Fibroblast of the aortic adventitia (primary cell): ENCODE data around the gene RAB17. TPM values are rescaled to one million over a fixed set of nuclear protein-coding genes. Genes with fewer than 3 reads are reported as not detected.

Experiments used
- DNase-seq: peaks from one replicate; pipeline ENCODE4 v3.0.0-alpha.2; 2010; ENCODE audit warnings: low read depth
- H3K4me3 ChIP-seq: 2 replicates; pipeline ENCODE4 v1.5.1; 2011; ENCODE audit warnings: low read depth, mild to moderate bottlenecking, control low read depth, low read length, moderate library complexity
- total RNA-seq: library from RNA; depleted of rRNA; stranded (reverse); fragments of >200 nt; gene quantifications from 2 replicates; pipeline ENCODE4 v1.2.3, GENCODE V29; 2012; ENCODE audit warnings: low replicate concordance
- TF ChIP-seq, protein P1 (sequence below): IDR thresholded peaks from 2 replicates; pipeline ENCODE4 v1.5.1; 2011; ENCODE audit warnings: mild to moderate bottlenecking, low read length, control low read depth, inconsistent platforms; ENCODE audit not compliant: insufficient read depth

RAB17 gene
- total RNA-seq, 1 donor = 0.54 TPM

DNA sequence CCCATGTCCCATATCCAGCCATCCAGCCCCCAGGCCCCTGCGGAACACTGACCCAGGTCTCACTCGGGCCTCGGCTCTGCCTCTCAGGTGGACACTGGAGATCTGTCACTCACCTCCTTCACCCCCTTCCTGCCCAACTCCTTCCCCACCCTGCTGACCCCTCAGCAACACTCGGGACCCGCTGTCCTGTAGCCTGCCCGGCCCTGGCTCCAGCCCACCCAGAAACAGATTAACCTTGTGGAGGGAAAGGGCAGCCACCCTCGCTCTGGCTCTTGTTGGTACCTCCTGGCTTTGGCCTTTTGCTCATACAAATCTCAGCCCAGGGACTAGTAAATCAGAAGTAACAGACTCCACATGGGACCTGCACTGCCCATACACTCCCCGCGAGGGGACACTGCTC, 53.9 kb downstream of the RAB17 start:
- H3K4me3 ChIP-seq = no peak overlapping the region
- TF ChIP-seq, protein P1, sequence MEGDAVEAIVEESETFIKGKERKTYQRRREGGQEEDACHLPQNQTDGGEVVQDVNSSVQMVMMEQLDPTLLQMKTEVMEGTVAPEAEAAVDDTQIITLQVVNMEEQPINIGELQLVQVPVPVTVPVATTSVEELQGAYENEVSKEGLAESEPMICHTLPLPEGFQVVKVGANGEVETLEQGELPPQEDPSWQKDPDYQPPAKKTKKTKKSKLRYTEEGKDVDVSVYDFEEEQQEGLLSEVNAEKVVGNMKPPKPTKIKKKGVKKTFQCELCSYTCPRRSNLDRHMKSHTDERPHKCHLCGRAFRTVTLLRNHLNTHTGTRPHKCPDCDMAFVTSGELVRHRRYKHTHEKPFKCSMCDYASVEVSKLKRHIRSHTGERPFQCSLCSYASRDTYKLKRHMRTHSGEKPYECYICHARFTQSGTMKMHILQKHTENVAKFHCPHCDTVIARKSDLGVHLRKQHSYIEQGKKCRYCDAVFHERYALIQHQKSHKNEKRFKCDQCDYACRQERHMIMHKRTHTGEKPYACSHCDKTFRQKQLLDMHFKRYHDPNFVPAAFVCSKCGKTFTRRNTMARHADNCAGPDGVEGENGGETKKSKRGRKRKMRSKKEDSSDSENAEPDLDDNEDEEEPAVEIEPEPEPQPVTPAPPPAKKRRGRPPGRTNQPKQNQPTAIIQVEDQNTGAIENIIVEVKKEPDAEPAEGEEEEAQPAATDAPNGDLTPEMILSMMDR = no peak
- no peak for DNase-seq

DNA sequence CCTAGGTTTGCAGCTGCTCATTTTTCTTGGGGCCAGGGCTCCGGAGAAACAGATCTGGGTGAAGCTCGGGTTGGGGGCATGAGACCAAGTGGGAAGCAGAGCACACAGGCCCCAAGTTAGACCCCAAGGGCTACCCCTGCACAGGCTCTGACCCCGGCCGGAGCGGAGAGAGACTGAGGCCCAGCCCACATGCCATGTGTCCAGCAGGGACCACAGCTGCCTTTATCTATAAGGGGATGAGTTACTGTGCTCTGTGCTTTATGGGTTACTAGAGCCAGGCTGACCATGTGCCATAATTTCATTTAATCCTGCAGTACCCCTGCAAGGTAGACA, 54.5 kb downstream of the RAB17 start:
- no peak overlapping the region for H3K4me3 ChIP-seq
- TF ChIP-seq, protein P1 = no peak
- no peak for DNase-seq

DNA sequence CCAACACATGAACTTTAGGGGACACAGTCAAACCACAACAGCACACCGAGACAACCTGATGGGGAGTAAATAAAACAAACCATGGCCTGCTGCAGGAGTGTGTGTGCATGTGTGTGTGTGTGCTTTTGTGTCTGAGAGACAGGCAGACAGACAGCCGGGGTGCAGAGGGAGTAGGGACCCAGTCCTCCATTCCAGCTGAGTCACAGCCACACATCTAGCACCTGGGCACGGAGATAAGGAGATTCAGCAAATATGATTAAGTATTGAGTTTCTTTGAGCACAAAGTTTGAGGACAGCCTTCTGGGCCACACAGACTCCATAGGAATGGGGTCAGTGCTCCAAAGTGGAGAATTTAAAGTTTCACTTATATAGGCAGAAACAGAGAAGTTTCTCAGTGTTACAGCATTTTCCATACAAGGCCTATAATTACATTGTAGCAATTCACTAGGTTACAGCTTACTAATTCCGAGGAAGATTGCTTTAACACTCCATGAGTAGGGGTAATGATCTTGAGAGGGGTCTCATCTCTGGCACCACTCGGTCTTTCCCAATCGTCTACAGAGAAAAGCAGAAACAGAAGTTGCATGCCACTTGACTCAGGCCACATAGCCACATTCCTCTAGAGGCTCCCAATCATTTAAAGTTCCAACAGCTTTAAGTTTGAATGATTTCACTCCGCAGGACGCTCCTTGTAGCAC, 55.0 kb downstream of the RAB17 start:
- H3K4me3 ChIP-seq = no peak overlapping the region
- DNase-seq = no peak
- TF ChIP-seq, protein P1 = no peak

DNA sequence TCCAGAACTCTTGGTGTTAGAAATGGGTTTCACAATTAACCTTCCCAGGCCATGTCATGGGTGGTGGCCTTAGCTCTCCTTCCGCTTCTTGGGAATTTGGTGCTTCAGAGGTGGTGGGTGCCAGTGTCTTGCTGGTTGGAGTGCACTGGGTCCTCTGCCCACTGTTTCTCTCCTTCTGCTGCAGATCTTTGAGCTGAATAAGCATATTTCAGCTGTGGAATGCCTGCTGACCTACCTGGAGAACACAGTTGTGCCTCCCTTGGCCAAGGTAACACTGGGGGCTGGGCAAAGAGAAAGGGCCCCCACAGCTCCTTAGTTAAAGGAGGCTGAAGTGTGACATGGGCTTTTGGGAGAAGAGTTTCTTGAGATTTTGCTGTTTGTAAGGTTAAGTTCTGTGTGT, 56.2 kb downstream of the RAB17 start:
- DNase-seq = no peak
- TF ChIP-seq, protein P1 = no peak
- H3K4me3 ChIP-seq = no peak overlapping the region

DNA sequence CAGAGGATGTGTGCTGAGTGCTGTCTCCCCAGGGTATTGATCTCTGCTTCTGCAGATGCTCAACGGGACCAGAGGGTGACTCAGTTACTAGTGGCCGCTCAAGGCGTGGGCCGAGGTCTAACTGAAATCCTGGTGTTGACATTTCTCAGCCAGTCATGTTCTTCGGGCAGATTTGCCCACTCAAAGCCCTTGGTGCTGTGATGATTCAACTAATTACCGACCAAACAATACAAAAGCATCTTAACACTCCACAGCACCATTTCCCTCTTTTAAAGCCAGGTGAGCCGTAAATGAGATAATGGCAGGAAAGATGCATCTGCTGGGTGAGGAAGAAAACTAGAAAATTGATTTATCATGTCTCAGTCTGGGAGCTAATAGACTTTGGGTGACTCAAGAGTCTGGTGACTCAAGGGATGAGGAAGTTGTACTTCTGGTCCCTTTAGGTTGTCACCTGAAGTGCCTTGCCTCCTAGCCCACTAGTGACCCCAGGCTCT, 56.8 kb downstream of the RAB17 start:
- TF ChIP-seq, protein P1 = no peak
- DNase-seq = no peak
- no peak overlapping the region for H3K4me3 ChIP-seq

DNA sequence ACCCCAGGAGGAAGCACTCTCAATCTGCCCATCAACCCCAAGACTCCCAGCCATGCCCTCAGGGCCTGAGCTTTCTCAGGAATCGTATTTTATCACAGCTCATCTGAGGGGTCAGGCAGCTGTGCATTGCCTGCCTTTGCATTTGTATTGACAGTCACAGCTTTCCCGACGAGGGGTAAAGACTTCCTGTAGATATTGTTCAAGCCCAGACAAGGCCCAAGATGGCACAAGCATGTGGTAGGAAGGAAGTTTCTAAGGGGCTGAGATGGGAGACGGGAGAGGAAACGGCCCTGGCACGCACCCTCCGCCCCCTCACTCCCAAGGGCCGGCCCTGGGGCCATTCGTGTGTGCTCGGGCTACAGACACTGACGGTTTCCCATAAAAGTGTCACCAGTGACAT, 58.4 kb downstream of the RAB17 start:
- TF ChIP-seq, protein P1 = no peak
- no peak overlapping the region for H3K4me3 ChIP-seq
- DNase-seq = no peak
